ENCODE results near the gene ZNF503. TPM values are rescaled to one million over a fixed set of nuclear protein-coding genes. Genes with fewer than 3 reads are reported as not detected.
A peak's percentile ranks its signal among the peaks of the same experiment; 100 is the strongest.

ZNF503 gene
- total RNA-seq, 2 experiments from 2014 or later: 0.07 to 0.21 TPM

DNA sequence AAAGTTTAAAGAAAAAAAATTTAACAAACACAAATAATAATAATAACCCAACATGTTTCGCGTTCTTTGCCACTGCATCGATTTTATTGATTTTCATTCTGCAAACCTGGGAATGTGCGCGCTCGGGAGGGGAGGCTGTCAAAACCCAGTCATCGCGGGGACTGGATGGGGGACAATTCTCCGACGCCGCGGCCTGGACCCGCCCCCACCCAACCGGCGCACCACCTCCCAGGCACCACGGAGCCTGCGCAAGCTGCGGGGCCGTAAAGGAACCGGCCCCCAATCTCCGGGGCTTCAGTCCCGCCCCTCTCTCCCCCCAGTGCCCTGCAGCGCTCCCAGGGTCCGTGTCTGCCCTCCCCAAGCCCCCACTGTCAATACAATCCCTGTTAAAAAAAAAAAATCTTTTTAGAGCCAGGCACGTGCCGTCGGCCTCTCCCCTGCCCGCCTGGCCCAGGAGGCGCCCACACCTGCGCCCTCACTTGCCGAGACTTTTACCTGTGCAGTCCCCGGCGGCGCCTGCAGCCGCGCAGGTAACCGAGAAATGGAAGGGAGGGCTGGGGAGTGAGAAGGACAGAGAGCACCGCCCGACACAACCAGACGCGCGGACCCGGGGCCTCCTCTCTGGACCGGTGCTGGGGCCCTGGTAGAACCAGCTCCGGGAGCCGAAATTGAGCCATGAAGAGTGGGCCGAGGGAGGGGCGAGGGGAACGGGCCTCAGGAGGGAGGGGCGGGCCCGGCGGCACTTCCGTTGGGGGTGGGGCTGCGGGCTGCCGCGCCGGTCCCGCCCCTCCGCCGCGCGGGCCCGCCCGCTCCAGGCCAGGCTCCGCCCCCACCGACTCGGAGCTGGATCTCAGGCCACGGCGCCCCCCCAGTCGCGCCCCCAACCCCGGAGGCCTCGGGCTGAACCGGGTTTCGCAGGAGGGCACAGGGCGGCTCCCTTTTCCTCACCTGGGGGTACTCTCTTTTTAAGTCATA lies 7.6 kb upstream of the ZNF503 start:
- Mint-ChIP-seq H3K27ac (no peak overlapping the region), H3K36me3 (ENCODE audit: low read depth) (no peaks in the 10 kb centered on the region), H3K27me3 (ENCODE audit: low read depth) (peaks cover 59% of the 10 kb centered on the region), H3K9me3 (no peaks in the 10 kb centered on the region), H3K4me3 (peak overlapping the region; percentile 57), H3K4me1 (ENCODE audit: low read depth) (peaks cover 11% of the 10 kb centered on the region)
- peak; percentile 29 for DNase-seq
- intact Hi-C loops (cut with micrococcal nuclease): no loop called here
- CTCF ChIA-PET: no interaction called here

DNA sequence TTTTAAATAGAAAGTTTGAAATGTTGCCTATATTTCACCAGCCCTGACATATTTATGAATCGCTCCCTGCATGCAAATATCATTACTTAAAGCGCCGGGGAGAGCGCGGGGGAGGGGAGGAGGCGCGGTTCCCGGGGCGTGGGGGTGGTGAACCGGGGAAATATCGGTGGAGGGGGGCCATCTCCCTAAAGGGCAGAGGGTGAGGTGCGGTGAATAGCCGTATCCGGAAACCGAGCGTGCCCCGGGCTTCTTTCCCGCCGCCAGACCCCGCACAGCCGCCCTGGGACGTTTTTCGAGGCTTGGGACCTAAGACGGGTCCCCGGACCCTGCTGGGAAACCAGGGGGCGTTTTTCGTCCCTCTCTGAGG lies 6.9 kb upstream of the ZNF503 start:
- Mint-ChIP-seq H3K9me3 (no peaks in the 10 kb centered on the region), H3K4me1 (ENCODE audit: low read depth) (peaks cover 16% of the 10 kb centered on the region), H3K36me3 (ENCODE audit: low read depth) (no peaks in the 10 kb centered on the region), H3K27ac (no peak overlapping the region), H3K27me3 (ENCODE audit: low read depth) (peaks cover 62% of the 10 kb centered on the region), H3K4me3 (peak overlapping the region; percentile 17)
- CTCF ChIA-PET: no interaction called here
- DNase-seq: no peak
- intact Hi-C loops (cut with micrococcal nuclease): no loop called here

GRCh38 chr10:75407713-75408508 lies 6.3 kb upstream of the ZNF503 start:
- DNase-seq: no peak
- H3K36me3 Mint-ChIP-seq (ENCODE audit: low read depth): no peaks in the 10 kb centered on the region
- intact Hi-C loops (cut with micrococcal nuclease): no loop called here
- H3K9me3 Mint-ChIP-seq: no peaks in the 10 kb centered on the region
- no peak overlapping the region for H3K27ac Mint-ChIP-seq
- H3K27me3 Mint-ChIP-seq (ENCODE audit: low read depth): peaks cover 68% of the 10 kb centered on the region
- H3K4me3 Mint-ChIP-seq: peak overlapping the region; percentile 43
- CTCF ChIA-PET: interaction anchor here (0.7 kb wide), 1 partner anchor 298 kb away, joined by 3 read pairs; no protein-coding TSS in a partner anchor
- peaks cover 22% of the 10 kb centered on the region for H3K4me1 Mint-ChIP-seq (ENCODE audit: low read depth)

DNA sequence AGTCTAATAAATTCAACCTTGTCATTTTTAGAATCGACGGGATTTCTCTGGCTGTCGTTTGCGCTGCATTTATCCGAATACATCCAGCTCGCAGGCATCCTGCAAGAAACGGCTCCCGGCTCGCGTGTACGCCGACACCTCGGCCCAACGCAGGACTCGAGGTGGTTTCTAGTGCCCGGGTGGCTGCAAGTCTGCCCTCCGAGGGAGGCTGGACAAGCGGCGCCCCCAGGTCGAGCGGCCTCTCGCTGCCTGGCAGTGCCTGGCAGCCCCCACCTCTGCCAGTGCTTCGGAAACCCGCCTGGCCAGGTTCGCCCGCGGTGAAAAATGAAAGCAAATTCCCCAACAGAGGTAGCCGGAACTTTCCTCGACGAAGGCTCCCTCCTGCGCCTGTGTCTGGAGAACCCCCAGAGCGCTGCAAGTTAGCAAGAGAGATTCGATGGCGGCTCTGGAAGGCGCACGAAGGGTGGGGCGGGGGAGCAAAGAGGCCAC lies 5.7 kb upstream of the ZNF503 start:
- peaks cover 27% of the 10 kb centered on the region for H3K4me1 Mint-ChIP-seq (ENCODE audit: low read depth)
- DNase-seq: no peak
- no peaks in the 10 kb centered on the region for H3K9me3 Mint-ChIP-seq
- peaks cover 72% of the 10 kb centered on the region for H3K27me3 Mint-ChIP-seq (ENCODE audit: low read depth)
- no peaks in the 10 kb centered on the region for H3K36me3 Mint-ChIP-seq (ENCODE audit: low read depth)
- CTCF ChIA-PET: interaction anchor here (0.7 kb wide), 1 partner anchor 298 kb away, joined by 3 read pairs; no protein-coding TSS in a partner anchor
- intact Hi-C loops (cut with micrococcal nuclease): no loop called here
- peak overlapping the region; percentile 43 for H3K4me3 Mint-ChIP-seq
- no peak overlapping the region for H3K27ac Mint-ChIP-seq

DNA sequence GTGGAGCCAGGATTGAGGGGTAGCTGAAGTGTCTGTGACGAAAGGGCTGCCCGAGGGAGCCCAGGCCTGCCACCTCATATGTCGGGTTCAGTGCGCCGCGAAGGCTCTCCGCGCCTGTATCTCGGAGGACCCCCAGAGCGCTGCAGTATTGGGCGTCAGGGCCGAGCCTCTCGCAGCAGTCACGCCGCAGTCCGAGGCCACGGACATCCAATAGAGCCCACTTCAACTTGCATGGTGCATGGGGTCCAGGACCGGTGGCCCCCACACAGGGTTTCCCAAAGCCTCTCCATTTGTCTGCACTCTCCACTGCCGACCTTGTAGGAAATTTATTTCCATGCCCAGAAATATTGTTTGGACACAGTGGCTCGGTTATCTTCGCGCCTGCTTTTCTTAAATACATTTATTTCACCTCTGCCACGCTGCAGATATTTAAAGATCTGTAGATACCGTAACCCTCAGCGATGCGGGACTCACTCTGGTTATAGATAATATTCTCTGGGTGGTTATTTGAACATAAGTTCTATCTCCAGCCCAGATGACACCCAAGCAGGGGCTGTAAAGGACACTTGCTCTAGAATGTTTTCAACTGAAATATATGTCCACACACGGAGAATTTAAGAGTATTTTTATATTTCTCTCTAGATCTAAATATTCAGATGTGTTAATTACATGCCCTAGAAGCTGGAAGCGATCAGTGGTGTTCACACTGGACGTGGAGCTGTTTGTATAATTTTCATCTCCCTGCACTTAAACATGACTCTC lies 5.1 kb upstream of the ZNF503 start:
- H3K4me3 Mint-ChIP-seq: no peak overlapping the region
- no peak for DNase-seq
- intact Hi-C loops (cut with micrococcal nuclease): no loop called here
- CTCF ChIA-PET: interaction anchor here (0.7 kb wide), 1 partner anchor 297 kb away, joined by 3 read pairs; no protein-coding TSS in a partner anchor
- H3K4me1 Mint-ChIP-seq (ENCODE audit: low read depth): peaks cover 31% of the 10 kb centered on the region
- H3K36me3 Mint-ChIP-seq (ENCODE audit: low read depth): no peaks in the 10 kb centered on the region
- peaks cover 75% of the 10 kb centered on the region for H3K27me3 Mint-ChIP-seq (ENCODE audit: low read depth)
- H3K9me3 Mint-ChIP-seq: no peaks in the 10 kb centered on the region
- no peak overlapping the region for H3K27ac Mint-ChIP-seq

- DNase-seq: no peak
- Mint-ChIP-seq H3K9me3 (no peaks in the 10 kb centered on the region), H3K27ac (no peak overlapping the region), H3K36me3 (ENCODE audit: low read depth) (no peaks in the 10 kb centered on the region), H3K27me3 (ENCODE audit: low read depth) (peaks cover 71% of the 10 kb centered on the region), H3K4me3 (no peak overlapping the region), H3K4me1 (ENCODE audit: low read depth) (peaks cover 31% of the 10 kb centered on the region)
- CTCF ChIA-PET: no interaction called here
- intact Hi-C loops (cut with micrococcal nuclease): no loop called here
Observed at GRCh38 chr10:75405598-75406461, 4.3 kb upstream of the ZNF503 start.

DNA sequence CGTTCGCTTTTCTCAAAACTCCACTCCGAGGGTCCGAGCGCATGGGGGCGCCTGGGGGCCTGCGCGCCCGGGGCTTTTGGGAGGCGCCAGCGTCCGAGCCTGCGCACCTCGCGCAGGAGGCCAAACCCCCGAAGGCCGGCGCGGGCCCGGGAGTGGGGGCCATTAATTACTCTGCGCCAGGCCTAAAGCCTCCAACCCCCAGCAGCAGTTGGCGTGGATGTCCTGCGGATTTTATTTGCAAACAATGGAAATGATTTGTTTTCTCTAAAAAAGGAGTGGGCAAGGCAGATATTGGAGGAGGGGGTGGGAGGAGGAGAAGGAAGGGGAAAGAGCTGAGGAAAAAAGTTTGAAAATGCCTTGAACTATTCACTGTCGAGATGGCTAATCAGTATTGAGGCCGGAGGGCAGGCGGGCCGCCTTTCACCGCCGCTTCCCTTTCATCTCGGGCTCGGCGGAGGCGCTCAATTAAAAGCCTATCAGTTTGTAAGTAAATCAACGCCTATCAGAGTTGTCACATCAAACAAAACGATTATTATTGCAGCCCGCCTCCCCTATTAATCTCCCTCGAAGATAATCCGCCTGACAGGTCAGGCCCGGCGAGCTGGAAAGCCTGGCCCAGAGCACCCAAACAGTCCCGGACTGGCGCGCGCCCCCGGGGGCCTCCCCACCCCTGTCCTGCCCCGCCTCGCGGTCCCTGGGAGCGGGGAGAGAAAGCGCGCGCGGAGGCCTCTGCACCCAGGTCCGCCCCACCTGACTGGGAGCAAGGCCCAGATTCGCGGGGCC lies 3.4 kb upstream of the ZNF503 start:
- Mint-ChIP-seq H3K4me3 (no peak overlapping the region), H3K27me3 (ENCODE audit: low read depth) (peaks cover 69% of the 10 kb centered on the region), H3K9me3 (no peaks in the 10 kb centered on the region), H3K4me1 (ENCODE audit: low read depth) (peaks cover 36% of the 10 kb centered on the region), H3K27ac (no peak overlapping the region), H3K36me3 (ENCODE audit: low read depth) (no peaks in the 10 kb centered on the region)
- intact Hi-C loops (cut with micrococcal nuclease): loop anchor here (5.0 kb wide), 1 partner anchor 522 kb away; no protein-coding TSS in a partner anchor
- CTCF ChIA-PET: no interaction called here
- no peak for DNase-seq

DNA sequence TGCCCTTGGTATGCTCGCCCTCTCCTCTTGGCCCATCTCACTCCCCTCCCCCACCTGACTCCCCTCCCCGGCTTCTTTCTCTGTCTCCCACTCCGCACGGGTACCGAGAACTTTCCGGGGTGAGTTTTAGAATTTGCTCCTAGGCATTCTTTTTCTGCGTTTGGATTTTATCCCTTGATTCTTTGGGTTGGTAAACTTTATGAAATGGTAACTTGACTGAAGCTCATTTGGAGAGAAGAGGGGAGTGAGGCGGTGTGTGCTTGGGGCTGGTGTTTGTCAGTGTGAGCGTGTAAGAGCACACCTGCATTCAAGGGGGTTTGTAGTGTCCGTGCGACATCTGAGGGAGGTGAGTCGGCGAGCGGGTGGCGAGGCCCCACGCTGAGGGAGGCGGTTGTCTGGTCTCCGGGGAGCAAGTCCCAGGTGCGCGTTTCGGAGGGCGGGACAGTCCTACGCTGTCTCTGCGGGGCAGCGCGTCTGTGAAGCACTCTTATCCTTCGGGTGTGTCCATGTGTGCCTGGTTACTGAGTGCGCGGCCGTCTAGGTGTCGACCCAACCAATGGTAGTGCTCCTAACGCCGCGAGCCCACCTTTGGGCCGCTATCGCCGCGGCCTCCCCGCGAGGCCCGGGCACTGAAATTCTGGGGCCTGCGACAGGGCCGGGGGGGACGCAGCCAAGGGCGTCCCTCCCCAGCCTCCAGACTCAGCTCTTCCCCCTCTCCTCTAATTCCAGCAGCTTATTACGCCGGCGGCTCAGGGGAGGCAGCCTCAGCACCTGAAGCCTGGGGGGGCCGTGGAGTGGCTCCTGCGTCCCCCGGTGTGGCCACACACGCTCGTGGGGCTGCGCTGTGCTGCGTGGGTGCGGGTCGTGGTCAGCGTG lies 2.6 kb upstream of the ZNF503 start:
- H3K36me3 Mint-ChIP-seq (ENCODE audit: low read depth): no peaks in the 10 kb centered on the region
- CTCF ChIA-PET: no interaction called here
- H3K27me3 Mint-ChIP-seq (ENCODE audit: low read depth): peaks cover 64% of the 10 kb centered on the region
- no peaks in the 10 kb centered on the region for H3K9me3 Mint-ChIP-seq
- H3K4me3 Mint-ChIP-seq: peak overlapping the region; percentile 7
- DNase-seq: no peak
- H3K27ac Mint-ChIP-seq: no peak overlapping the region
- peaks cover 34% of the 10 kb centered on the region for H3K4me1 Mint-ChIP-seq (ENCODE audit: low read depth)
- intact Hi-C loops (cut with micrococcal nuclease): loop anchor here (2.0 to 5.0 kb wide), 2 partner anchors 109 to 523 kb away; no protein-coding TSS in a partner anchor

- intact Hi-C loops (cut with micrococcal nuclease): loop anchor here (2.0 to 5.0 kb wide), 2 partner anchors 109 to 524 kb away; no protein-coding TSS in a partner anchor
- peak overlapping the region; percentile 77 for H3K4me3 Mint-ChIP-seq
- CTCF ChIA-PET: no interaction called here
- H3K27me3 Mint-ChIP-seq (ENCODE audit: low read depth): peaks cover 63% of the 10 kb centered on the region
- H3K36me3 Mint-ChIP-seq (ENCODE audit: low read depth): no peaks in the 10 kb centered on the region
- H3K9me3 Mint-ChIP-seq: no peaks in the 10 kb centered on the region
- peaks cover 31% of the 10 kb centered on the region for H3K4me1 Mint-ChIP-seq (ENCODE audit: low read depth)
- no peak overlapping the region for H3K27ac Mint-ChIP-seq
- no peak for DNase-seq
Observed at GRCh38 chr10:75403144-75403938, 1.8 kb upstream of the ZNF503 start.

All from activated naive CD4-positive, alpha-beta T cell treated with anti-CD3 and anti-CD28 coated beads for 36 hours (primary cell).